Measurements from ENCODE around the gene CD58. TPM values are rescaled to one million over a fixed set of nuclear protein-coding genes. Genes with fewer than 3 reads are reported as not detected.
"Not testable (repeated sequence)": the region's sequence is repeated elsewhere in the genome, so short reads cannot be mapped to it uniquely, and the experiment has no call there.

CD58 gene, protein sequence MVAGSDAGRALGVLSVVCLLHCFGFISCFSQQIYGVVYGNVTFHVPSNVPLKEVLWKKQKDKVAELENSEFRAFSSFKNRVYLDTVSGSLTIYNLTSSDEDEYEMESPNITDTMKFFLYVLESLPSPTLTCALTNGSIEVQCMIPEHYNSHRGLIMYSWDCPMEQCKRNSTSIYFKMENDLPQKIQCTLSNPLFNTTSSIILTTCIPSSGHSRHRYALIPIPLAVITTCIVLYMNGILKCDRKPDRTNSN
- polyA plus RNA-seq (2012; rRNA removed), result 18.1 and 25.9 TPM in 2 replicates
- 27.7 and 30.0 TPM in 2 replicates for polyA plus RNA-seq (2012; cell fraction: cytosol; rRNA removed)
- polyA plus RNA-seq (2012; cell fraction: nucleus; rRNA removed), result 6.1 and 18.3 TPM in 2 replicates

DNA sequence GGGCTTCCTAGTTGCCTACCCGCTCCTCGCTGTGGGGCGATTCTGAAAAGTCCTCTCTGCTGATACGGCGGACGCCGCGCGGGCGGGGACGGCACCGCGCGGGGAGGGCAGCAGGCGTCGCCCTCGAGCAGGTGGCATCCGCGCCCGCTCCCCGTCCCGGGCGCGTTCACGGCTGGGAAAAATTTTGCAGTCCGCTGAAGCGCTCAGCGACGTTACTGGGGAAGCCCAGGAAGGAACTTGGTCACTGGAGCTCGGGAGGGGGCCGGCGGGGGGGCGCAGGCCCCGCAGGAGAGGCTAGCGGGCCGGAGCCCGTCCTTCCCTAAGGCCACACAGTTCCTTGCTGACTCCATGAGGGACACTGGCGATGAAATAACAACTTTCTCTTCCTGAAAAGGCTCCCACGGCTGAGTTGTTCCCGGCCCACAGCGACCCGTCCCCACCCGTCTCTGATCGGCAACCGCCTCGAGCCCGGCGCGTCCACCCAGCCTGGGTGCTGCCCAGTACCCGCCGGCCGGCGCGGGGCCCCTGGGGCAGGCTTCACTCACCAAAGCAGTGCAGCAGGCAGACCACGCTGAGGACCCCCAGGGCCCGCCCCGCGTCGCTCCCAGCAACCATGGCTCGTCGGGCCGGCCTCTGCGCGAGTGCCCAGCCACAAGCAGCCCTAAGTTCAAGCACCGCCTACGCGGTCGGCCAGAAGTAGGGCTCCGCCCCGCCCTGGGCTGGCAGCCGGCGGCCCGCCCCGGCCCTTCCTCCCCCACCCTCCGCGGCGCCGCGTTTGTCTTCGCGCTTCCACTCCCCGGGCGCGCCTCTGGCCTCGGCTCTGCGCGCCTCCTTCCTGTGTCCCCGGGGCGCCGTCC, at the start of gene CD58:
Gene CD58, minus strand, starts transcription at position 669 of the 857 bp plus-strand sequence. Its CDS starts 54 bp downstream, at position 615.
- Histone ChIP-seq H3K79me2 (ENCODE audit: insufficient read depth) (peaks cover 32% of the 10 kb centered on the region), H4K20me1 (ENCODE audit: insufficient read depth) (no peaks in the 10 kb centered on the region), H3K9ac (peak within 1 kb of the TSS; percentile 95), H3K27ac (ENCODE audit: low read depth in 2 of 2, low read length in 1 of 2) (peak within 1 kb of the TSS; percentile 91 to 94), H3K27me3 (ENCODE audit: insufficient read depth) (no peaks in the 10 kb centered on the region), H3K4me3 (ENCODE audit: low read depth in 2 of 2, low read length in 1 of 2) (peak within 1 kb of the TSS; percentile 80 to 92), H3K4me2 (peak within 1 kb of the TSS; percentile 91), H3K4me1 (ENCODE audit: control insufficient read depth in 1 of 2, insufficient read depth in 2 of 2, low read depth in 1 of 2, low read length in 1 of 2) (peaks cover 7 to 22% of the 10 kb centered on the region in 2 experiments; a peak in 2 of 4 replicates), H3K9me3 (no peaks in the 10 kb centered on the region), H3K9me2 (no peaks in the 10 kb centered on the region), H3F3A (replicated peaks; ENCODE audit: insufficient read depth) (peaks cover 8% of the 10 kb centered on the region), H2AFZ (ENCODE audit: low read depth) (peak within 1 kb of the TSS; percentile 80), H3K36me3 (replicated peaks in 1 of 2; ENCODE audit: control insufficient read depth in 1 of 2, insufficient read depth in 2 of 2, low read length in 1 of 2) (no peaks in the 10 kb centered on the region)
- DNase-seq, result peak; percentile 94
- 0% methylated on average over 15 of the region's 90 CpGs for WGBS (ENCODE audit: low lambda C conversion rate)
- TF ChIP-seq, protein P1, sequence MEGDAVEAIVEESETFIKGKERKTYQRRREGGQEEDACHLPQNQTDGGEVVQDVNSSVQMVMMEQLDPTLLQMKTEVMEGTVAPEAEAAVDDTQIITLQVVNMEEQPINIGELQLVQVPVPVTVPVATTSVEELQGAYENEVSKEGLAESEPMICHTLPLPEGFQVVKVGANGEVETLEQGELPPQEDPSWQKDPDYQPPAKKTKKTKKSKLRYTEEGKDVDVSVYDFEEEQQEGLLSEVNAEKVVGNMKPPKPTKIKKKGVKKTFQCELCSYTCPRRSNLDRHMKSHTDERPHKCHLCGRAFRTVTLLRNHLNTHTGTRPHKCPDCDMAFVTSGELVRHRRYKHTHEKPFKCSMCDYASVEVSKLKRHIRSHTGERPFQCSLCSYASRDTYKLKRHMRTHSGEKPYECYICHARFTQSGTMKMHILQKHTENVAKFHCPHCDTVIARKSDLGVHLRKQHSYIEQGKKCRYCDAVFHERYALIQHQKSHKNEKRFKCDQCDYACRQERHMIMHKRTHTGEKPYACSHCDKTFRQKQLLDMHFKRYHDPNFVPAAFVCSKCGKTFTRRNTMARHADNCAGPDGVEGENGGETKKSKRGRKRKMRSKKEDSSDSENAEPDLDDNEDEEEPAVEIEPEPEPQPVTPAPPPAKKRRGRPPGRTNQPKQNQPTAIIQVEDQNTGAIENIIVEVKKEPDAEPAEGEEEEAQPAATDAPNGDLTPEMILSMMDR (IDR thresholded peaks at IDR 0.05), result peak; percentile 64
- peak; percentile 8; the same call in 1 of the 2 replicates for TF ChIP-seq ELF1 (IDR thresholded peaks at IDR 0.05)
- TF ChIP-seq MXI1 (IDR thresholded peaks at IDR 0.05; ENCODE audit: low read depth, low read length), result peak; percentile 26; the same call in 1 of the 2 replicates
- peak; percentile 41; the same call in 1 of the 2 replicates for TF ChIP-seq SMC3 (IDR thresholded peaks at IDR 0.05; ENCODE audit: low read depth, low read length)
- TF ChIP-seq SIN3A (IDR thresholded peaks at IDR 0.05; ENCODE audit: borderline replicate concordance, low read depth, low read length), result peak; percentile 14; the same call in 1 of the 2 replicates
- no peak for TF ChIP-seq GATA2 (CRISPR knock-in tag; IDR thresholded peaks at IDR 0.05)
- peak; percentile 53; the same call in 1 of the 2 replicates for TF ChIP-seq RCOR1 (IDR thresholded peaks at IDR 0.05; ENCODE audit: low read length)
- 0 out of 2 replicates have a peak, but pooled peaks have one; percentile 24 for TF ChIP-seq TAF1 (IDR thresholded peaks at IDR 0.05; ENCODE audit: borderline replicate concordance, low read depth, low read length)
- peak; percentile 47; the same call in 1 of the 2 replicates for TF ChIP-seq TEAD4 (IDR thresholded peaks at IDR 0.05; ENCODE audit: borderline replicate concordance, insufficient read depth)
- TF ChIP-seq GABPA (IDR thresholded peaks at IDR 0.05; ENCODE audit: low read depth), result no peak
- 0 out of 2 replicates have a peak, but pooled peaks have one; percentile 8 for TF ChIP-seq NFIC (IDR thresholded peaks at IDR 0.05; ENCODE audit: borderline replicate concordance)
- TF ChIP-seq RAD21 (IDR thresholded peaks at IDR 0.05; ENCODE audit: low read length), result peak; percentile 51
- no peak for TF ChIP-seq RXRA (IDR thresholded peaks at IDR 0.05; ENCODE audit: borderline replicate concordance, low read depth)
- TF ChIP-seq FOSL2 (IDR thresholded peaks at IDR 0.05; ENCODE audit: borderline replicate concordance, low read depth), result no peak
- TF ChIP-seq, protein P2, sequence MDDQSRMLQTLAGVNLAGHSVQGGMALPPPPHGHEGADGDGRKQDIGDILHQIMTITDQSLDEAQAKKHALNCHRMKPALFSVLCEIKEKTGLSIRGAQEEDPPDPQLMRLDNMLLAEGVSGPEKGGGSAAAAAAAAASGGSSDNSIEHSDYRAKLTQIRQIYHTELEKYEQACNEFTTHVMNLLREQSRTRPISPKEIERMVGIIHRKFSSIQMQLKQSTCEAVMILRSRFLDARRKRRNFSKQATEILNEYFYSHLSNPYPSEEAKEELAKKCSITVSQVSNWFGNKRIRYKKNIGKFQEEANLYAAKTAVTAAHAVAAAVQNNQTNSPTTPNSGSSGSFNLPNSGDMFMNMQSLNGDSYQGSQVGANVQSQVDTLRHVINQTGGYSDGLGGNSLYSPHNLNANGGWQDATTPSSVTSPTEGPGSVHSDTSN (IDR thresholded peaks at IDR 0.05), result 0 out of 2 replicates have a peak, but pooled peaks have one; percentile 11
- TF ChIP-seq, protein P3, sequence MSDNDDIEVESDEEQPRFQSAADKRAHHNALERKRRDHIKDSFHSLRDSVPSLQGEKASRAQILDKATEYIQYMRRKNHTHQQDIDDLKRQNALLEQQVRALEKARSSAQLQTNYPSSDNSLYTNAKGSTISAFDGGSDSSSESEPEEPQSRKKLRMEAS (IDR thresholded peaks at IDR 0.05; ENCODE audit: low read depth), result peak; percentile 93
- peak; percentile 23; the same call in 1 of the 2 replicates for TF ChIP-seq TCF12 (IDR thresholded peaks at IDR 0.05)
- ChIA-PET POLR2A (interaction anchor here (0.6 kb wide), 1 partner anchor 152 kb away, joined by 3 read pairs; no protein-coding TSS in a partner anchor), CTCF (interaction anchor here (0.5 to 2.4 kb wide), 14 partner anchors 9 to 1281 kb away, joined by 3 to 7 read pairs (median 3); no protein-coding TSS in a partner anchor)

DNA sequence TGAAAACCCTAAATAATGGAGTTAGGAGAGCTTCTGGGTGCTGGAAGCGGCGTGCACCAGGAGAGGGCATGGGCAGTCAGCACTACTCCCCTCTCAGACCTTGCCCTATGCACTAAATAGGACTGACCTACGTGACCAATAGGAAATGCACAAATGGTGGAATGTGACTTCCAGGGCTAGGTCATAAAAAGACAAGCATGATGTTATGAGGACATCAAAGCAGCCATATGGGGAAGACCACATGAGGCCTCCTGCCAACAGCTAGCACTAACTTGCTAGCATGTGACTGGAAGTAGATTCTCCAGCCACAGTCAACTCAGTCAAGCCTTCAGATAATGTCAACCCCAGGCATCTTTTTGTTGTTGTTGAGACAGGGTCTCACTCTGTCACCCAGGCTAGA, 49.6 kb upstream of the CD58 start:
- H3K27ac ChIP-seq (ENCODE audit: low read depth in 2 of 2, low read length in 1 of 2); H3K36me3 ChIP-seq (replicated peaks in 1 of 2; ENCODE audit: control insufficient read depth in 1 of 2, insufficient read depth in 2 of 2, low read length in 1 of 2); H3K27me3 ChIP-seq (ENCODE audit: insufficient read depth); DNase-seq; H3K79me2 ChIP-seq (ENCODE audit: insufficient read depth); CTCF ChIA-PET; H3K9me3 ChIP-seq; H3K4me1 ChIP-seq (ENCODE audit: control insufficient read depth in 1 of 2, insufficient read depth in 2 of 2, low read depth in 1 of 2, low read length in 1 of 2); H2AFZ ChIP-seq (ENCODE audit: low read depth); H4K20me1 ChIP-seq (ENCODE audit: insufficient read depth); POLR2A ChIA-PET; H3K9ac ChIP-seq; H3K9me2 ChIP-seq; H3K4me3 ChIP-seq (ENCODE audit: low read depth in 2 of 2, low read length in 1 of 2); H3K4me2 ChIP-seq; H3F3A ChIP-seq (replicated peaks; ENCODE audit: insufficient read depth): not testable (repeated sequence)
- 87% methylated on average over 3 of the region's 3 CpGs for WGBS (ENCODE audit: low lambda C conversion rate)

DNA sequence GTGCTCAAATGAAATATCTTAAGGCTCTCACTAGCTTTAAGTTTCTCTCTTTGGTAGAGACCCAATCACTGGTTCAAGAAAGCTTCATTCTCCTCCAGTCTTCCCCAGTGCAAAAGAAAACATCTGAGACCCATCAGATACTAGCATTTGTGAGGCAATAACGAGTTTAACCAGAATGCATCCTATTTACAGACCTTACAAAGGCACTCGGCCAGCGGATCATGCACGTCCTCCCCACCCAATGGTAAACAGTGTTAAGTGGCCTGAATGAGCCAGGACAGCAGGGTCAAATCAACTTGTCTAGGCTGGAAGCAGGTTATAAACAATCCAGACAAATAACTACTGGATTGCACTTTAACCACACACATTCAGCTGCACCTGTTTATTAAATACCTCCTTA, 48.3 kb upstream of the CD58 start:
- H3K9me2 ChIP-seq; H3K27ac ChIP-seq (ENCODE audit: low read depth in 2 of 2, low read length in 1 of 2); H3K36me3 ChIP-seq (replicated peaks in 1 of 2; ENCODE audit: control insufficient read depth in 1 of 2, insufficient read depth in 2 of 2, low read length in 1 of 2); H3F3A ChIP-seq (replicated peaks; ENCODE audit: insufficient read depth); H3K4me1 ChIP-seq (ENCODE audit: control insufficient read depth in 1 of 2, insufficient read depth in 2 of 2, low read depth in 1 of 2, low read length in 1 of 2); H3K27me3 ChIP-seq (ENCODE audit: insufficient read depth); H3K4me2 ChIP-seq; POLR2A ChIA-PET; DNase-seq; H4K20me1 ChIP-seq (ENCODE audit: insufficient read depth); H3K79me2 ChIP-seq (ENCODE audit: insufficient read depth); H3K9me3 ChIP-seq; CTCF ChIA-PET; H2AFZ ChIP-seq (ENCODE audit: low read depth); H3K9ac ChIP-seq; H3K4me3 ChIP-seq (ENCODE audit: low read depth in 2 of 2, low read length in 1 of 2): not testable (repeated sequence)
- 42% methylated on average over 4 of the region's 4 CpGs for WGBS (ENCODE audit: low lambda C conversion rate)
